ENCODE results near the gene GSTM1.

DNA sequence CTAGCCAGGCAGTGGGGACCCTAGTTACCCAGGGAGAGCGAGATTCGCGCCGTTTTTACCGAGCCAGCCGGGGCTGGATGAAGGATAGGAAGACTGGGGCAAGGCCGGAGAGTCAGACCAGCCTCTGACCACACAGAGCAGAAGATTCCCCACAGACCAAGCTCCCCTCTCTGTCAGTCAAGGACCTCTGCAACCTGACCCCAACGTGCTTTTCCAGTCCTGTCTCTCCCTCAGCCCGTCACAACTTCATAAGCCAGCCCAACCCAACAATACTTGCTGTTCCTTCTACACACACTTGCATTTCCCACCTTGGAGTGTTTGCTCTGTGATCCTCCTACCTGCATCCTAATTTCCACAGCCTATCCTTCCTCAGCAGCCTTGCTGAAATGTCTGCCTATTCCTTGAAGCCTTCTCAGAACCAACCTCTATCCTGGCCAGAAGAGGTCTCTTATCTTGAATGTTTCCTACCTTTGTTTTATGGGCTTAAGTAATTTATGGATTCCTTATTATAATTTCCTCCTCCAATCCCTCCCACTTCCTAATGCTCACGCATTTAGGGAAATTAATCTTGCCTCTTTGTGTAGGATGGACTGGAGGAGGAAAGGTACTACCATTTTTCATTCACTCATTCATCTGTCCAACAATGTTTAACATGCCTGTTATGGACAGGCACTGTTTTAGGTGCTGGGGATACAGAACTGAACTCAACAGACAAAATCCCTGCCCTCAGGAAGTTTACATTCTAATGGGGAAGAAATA is 53.2 kb downstream of the GSTM1 start, which contains the start of gene GSTM3:
- TF ChIP-seq, protein P1, sequence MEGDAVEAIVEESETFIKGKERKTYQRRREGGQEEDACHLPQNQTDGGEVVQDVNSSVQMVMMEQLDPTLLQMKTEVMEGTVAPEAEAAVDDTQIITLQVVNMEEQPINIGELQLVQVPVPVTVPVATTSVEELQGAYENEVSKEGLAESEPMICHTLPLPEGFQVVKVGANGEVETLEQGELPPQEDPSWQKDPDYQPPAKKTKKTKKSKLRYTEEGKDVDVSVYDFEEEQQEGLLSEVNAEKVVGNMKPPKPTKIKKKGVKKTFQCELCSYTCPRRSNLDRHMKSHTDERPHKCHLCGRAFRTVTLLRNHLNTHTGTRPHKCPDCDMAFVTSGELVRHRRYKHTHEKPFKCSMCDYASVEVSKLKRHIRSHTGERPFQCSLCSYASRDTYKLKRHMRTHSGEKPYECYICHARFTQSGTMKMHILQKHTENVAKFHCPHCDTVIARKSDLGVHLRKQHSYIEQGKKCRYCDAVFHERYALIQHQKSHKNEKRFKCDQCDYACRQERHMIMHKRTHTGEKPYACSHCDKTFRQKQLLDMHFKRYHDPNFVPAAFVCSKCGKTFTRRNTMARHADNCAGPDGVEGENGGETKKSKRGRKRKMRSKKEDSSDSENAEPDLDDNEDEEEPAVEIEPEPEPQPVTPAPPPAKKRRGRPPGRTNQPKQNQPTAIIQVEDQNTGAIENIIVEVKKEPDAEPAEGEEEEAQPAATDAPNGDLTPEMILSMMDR (IDR thresholded peaks at IDR 0.05): no peak
- no peak for TF ChIP-seq POLR2A (IDR thresholded peaks at IDR 0.05)

Data from esophagus squamous epithelium (tissue), 4 donors.